GM19455 (cell line): ENCODE results near the gene PYY.
"Not testable (repeated sequence)": the region's sequence is repeated elsewhere in the genome, so short reads cannot be mapped to it uniquely, and the experiment has no call there.

ENCODE experiments used
- ATAC-seq: cut with Tn5 transposase; IDR thresholded peaks from one replicate; pipeline ENCODE4 v1.9.1; 2021; ENCODE audit not compliant: unreplicated experiment

Gene PYY

DNA sequence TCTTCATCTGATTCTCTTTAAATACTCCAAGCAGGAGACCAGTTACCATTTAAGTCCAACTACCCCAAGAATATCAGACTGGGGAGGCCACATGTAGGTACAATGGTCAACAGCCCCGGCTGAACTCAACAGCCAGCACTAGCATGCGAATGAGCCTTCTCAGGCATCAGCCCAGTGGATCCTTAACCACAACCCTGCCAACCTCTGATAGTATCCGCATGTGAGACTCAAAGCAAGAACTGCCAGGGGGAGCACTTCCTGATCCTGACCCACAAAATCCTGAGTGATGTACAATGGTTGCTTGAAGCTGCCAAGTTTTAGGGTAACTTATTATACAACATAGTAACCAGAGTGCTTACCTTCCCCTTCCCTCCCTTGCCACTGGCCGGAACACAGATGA lies 4.0 kb downstream of the PYY start:
- ATAC-seq, result no peak

DNA sequence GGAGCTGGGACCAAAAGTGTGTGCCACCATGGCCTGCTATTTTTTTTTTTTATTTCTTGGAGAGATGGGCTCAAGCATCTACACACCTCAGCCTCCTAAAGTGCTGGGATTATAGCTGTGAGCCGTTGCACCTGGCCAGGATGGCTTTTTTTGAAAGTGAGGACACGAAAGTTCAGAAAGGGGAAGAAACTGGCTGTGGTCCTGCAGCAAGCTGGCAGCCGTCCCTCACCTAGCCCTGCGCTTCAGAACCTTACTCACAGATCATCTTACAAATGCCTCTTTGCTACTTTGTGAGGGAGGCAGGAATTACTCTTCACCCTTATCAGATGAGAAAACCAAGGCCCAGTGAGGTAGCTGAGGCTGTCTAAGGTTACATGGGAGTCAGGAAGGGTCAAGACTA lies 7.0 kb downstream of the PYY start:
- no peak for ATAC-seq

DNA sequence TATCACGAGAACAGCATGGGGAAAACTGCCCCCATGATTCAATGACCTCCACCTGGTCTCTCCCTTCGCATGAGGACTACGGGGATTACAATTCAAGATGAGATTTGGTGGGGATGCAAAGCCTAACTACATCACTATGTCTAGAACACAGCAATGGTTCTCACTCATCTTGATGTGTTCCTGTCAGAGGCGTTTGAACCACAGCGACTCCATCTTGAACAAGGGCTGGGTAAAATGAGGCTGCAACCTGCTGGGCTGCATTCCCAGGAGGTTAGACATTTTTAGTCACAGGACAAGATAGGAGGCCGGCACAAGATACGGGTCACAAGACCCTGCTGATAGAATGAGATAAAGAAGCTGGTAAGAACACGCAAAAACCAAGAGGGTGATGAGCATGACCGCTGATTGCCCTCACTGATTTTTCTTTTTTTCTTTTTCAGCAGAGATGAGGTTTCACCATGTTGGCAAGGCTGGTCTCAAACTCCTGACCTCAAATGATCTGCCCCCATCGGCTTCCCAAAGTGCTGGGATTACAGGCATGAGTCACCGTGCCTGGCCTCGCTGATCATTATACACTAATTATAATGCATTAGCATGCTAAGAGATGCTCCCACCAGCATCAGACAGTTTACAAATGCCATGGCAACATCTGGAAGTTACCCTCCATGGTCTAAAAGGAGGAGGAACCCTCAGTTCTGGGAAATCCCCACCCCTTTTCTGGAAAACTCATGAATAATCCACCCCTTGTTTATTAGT lies 8.5 kb downstream of the PYY start:
- no peak for ATAC-seq

DNA sequence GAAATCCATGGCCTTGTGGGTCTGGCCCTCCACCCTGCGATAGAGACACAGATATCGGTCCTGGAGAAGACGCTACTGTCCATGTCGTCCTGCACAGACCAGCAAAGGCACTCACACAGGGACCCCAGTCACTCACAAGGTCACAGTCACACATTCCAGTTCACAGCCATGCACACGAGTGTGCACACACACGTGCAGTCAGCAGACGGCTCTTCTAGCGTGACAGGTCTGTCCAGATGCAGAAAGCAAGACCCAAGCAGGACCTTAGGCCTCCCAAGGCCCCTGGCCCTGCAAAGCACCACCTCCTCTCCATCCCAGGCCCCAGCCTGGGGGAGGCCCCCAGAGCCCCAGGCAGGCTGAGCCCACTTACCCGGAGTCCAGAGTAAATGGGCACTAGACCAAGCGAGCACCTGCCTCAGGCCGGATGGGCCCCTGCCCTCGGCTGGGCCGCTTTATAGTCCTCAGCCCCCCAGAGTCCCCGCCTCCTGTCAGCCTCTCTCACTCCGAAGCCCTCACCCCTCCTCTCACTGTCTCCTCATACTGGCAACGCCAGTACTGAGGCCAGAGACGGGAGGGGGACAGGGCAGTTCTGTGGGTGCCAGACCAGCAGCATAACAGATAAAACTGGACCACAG lies 11.6 kb downstream of the PYY start, which contains the start of gene PPY:
Gene PPY (minus strand): TSS at position 426 of the 635 bp plus-strand sequence. CDS start 822 bp downstream, outside the sequence.
- ATAC-seq, result no peak

DNA sequence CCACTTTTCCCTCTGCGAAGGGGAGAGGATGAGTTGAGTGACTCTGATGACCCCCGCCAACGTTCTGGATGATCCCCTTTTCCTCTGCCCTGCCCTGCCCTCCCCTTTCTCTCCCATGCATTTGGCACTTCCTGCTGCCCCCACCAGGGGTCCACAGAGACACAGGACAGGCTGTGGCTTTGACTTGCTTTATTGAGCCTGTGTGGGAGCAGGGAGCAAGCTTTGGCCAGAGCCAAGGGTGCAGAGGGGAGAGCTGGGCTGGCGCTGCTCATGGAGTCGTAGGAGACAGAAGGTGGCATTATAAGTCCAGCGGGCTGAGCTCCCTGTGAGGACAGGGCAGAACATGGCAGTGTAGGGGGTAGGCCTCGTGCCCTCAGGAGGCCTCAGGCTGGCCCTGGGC lies 13.1 kb downstream of the PYY start:
- ATAC-seq, result no peak

DNA sequence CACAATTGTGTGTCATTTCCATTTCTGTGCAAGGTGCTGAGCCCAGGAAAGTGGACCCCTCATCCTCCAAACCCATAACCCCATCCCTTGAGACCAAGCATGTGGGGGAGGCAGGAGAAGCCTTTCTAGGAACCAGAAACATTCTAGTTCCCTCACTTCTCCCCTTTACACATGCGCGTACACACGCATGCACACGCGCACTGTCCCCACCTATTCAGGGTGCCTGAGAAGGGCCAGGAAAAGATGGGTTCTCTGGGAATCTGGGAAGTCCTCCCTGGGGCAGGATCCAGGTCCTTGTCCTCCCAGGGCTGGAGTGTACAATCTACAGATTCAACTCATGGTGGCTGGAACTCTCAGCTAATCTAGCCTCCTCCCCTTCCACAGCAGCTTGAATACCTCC lies 13.9 kb downstream of the PYY start:
- ATAC-seq, result no peak

DNA sequence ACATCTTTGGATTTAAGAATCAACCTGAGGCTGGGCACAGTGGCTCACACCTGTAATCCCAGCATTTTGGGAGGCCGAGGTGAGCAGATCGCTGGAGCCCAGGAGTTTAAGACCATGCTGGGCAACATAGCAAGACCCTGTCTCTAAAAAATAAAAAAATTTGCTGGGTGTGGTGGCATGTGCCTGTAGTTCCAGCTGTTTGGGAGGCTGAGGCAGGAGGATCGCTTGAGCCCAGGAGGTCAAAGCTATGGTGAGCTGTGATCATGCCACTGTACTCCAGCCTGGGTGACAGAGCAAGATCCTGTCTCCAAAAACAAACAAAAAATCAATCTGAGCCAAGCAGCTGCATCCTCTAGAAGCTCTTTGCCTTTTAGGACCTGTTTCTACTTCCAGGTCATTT lies 14.3 kb downstream of the PYY start:
- not testable (repeated sequence) for ATAC-seq

DNA sequence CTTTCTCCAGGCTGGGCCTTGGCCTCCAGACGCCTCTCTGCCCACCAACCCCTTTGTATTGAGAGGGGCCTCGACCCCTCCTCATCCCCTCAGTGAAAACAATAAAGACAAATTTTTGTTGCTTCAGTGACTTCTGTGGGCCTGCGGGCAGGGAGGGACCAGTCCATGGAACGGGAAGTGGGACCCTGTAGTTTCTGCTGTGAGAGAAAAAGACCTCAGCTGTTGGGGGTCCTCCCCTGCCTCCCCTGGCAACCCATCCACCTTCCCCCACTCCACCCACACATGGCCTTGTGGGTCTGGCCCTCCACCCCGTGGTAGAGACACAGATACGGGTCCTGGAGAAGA lies 14.9 kb downstream of the PYY start:
- no peak for ATAC-seq

DNA sequence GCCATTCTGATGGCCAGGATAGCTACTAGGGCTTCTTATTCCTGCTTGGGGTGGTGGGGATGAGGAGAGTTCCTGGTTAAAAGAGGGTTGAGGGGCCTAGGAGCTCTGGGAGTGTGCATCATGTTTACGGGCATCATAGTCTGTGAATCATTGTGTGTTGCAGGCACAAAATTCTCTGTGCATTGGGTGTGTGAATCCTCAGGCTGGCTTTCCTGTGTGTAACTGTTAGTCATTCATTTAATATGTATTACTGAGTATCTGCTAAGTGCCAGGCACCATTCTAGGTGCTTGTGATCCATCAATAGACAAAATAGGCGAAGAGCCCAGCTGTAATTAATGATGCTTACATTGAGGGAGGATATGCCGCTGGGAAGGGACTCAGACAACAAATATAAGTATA lies 17.3 kb downstream of the PYY start:
- no peak for ATAC-seq

DNA sequence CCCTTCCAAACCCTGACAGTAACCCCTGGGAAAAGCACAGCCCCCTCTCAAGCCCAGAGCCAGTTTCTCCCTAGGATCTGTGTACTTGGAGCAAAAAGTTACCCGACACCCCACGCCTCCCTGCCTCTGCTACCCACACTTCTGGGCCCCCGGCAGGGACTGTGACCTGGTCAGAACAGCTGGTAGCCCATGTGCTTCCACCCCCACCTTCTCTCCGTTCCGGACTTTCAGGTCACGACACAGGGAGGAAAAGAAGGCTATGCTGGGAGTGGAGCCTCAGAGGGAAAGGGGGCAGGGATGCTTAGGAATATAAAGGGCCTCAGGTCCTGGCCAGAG lies 17.8 kb downstream of the PYY start:
- no peak for ATAC-seq

DNA sequence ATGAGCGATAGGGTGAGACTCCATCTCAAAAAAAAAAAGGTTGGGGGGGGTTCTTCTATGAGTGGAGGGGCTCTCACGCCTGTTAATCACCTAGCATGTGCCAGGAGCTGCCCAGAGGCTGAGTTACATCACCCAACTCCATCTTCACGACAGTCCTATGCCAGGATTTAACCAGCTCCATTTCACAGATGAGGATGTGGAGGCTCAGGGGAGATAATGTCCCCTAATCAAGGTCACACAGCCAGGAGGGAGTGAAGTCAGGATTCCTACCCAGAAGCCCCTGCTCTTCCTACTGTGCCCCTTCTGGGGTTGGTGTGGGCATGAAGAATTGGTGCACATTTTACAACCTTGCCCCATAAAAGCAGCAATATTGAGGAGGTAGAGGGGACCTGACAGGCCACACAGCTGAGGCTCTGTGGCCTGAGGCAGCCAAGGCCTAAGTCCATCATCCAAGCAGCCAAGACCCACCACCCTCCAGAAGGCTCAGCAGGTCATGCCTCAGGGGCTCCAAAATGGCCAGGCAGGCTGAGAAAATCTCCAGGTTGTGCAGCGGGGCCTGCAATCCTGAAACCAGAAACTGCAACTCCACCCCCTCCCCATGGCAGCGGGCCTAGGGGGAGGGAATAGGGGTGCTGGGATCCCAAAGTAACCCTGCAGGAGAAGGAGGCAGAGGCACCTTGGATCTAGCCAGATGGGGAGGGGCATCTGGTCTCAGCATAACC lies 18.4 kb downstream of the PYY start:
- ATAC-seq, result no peak

DNA sequence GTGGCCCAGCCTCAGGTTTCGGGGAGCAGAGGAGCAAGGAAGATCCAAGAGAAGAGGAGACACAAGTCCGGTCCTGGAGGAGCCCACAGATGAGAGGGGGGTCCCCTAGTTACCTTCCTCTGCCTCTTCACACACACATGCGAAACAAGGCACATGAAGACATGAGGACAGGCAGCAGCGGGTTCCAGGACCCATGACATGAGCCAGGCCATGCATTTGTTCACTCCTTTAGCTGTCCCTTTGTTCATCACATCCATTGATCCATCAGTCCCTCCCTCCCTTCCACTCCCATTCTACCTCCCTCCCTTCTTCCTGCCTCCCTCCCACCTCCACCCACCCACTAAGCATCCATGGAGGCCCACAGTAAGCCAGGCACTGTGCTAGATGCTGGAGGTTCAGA lies 20.8 kb downstream of the PYY start:
- ATAC-seq, result no peak

DNA sequence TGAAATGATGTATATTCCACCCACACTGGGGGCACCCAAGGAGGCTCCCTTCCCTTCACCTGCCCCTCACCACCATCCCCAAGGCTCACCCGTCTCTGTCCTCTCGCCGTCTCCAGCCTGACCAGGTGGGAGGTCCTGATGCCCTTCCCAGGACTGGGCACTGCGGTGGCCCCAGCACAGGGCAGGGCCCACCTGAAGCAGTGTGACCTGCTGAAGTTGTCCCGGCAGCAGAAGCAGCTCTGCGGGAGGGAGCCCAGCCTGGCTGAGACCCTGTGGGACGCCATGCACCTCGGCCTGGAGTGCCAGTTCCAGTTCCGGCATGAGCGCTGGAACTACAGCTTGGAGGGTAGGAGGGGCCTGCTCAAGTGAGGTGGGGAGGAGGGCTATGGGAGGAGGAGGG lies 21.4 kb downstream of the PYY start:
- ATAC-seq, result no peak

DNA sequence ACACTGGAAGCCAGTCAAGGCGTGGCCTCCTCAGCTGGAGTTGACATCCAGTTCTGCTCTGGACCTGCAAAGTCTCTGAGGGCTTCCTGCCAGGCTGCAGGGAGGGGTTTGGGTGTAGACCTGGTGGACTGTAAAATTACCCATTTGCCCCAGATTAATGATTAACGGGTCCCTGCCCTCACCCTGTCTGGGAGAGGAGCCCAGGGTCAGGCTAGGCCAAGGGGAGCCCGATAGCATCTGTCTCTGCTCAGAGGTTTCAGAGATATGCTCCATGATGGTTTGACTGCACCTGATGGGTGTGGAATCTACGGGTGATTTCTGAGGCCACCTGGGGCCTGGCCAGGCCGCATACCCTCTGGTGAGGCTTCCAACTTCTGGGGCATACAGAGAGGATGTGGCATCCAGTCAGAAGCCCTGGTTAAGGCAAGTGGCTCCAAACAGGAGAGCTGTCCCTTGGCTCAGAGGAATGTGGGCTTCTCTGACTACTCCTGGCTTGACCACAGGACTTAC lies 22.6 kb downstream of the PYY start:
- ATAC-seq, result no peak

DNA sequence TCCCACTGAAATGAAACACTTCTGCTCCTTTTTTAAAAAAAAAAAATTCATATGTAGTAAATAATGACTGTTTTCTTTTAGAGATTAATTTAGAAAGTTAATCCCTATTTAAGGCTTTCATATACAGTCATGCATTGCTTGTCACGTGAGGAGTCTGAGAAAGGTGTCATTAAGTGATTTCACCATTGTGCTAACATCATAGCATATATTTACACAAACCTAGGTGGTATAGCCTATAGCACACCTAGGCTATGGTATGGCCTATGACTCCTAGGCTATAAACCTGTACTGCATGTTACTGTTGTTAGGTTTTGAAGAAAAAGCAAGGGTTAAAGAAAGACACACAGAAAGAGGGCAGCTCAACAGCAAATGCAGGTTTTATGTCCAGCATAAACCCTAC lies 25.1 kb downstream of the PYY start:
- ATAC-seq, result no peak

DNA sequence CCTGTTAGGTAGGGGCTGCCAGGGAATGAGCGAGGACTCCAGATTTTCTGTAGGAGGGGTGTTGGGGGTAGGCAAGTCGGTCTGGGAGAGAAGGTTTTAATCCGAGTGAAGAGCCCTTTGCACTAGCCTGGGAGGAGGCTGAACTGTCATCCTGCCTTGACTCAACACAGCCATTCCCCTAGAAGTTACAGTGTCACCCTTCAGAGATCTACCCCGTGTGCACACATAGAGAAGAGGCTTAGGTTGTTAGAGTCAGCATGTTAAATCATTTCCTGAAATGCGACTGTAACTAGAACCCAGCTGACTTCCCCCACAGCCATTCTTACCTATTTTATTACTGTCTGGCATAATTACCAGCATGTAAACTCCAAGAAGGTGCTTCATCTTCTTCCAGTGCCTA lies 25.8 kb downstream of the PYY start:
- ATAC-seq, result not testable (repeated sequence)

DNA sequence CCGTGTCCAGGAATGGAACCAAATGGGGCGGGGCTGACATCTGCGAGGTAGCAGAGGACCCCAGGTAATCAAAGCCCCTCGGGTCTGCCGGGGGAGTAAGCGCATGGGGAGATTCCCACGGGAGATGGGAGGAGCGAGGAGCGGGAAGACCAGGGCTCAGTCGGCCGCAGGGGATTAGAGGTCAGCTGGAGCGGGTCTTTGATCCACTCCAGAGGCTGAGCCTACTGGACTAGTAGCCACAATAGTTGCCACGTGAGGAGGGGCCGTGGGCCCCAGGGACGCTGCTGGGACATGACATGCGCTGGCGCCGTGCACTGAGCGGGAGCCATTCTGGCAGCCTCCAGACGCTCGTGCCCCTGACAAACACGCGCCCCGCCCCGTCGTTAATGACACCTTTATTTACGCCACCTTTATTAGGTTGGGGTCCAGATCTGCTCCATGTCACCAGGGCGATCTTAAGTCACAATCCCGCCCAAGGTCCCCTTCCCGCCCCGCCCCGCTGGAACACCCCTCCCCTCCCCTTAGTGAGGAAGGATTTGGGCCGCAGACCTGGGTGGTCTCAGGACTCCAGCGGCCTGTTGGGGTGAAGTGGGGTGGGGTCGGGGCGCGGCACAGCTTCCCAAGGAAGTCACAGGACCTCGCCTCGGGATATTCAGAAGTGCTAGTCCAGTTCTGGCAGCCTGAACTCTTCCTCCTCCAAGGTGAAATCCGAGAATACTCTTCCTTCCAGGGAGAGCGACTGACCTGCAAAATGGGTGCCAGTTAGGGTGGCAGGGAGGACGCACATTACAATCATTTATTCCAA lies 26.5 kb downstream of the PYY start:
- ATAC-seq, result no peak

DNA sequence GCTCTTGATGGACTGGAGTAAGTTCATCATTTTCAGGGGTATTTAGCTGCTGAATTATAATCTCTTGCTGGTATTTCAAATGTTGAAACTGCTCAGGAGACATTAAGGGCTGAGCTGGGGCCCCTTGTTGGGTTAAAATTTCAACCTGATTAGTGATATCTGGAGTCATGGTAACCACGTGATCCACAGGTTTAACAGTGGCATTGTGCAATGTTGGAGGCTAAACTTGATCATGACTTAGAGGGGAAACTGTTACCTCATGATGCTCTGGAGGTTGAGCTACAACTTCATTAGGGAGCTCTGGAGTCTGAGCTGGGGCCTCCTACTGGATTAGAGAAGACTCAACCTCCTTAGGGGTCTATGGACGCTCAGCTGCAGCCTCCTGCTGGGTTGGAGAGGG lies 29.2 kb downstream of the PYY start:
- ATAC-seq, result no peak

DNA sequence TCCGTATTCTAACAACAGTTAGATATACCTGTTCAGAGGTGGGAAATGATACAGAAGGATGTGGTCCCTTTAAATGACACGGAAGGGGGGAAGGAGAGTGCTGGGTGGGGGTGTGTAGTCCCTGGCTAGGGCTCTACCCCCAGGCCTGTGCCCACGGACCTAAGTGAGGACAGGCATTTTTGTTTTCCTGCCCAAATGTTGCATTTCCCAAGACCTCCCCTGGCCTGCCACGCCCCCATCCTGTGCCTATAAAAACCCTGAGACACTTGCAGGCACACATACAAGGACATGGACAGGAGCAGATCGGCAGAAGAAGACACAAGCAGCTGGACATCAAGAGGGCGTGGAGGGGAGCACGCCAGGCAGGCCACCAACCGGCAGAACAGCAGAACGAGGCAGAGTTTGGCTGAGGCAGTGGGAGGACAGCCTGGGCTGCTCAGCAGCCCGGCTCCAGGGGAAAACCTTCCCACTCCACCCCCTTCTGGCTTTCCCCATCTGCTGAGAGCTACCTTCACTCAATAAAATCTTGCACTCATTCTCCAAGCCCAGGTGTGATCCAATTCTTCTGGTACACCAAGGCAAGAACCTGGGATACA lies 33.1 kb downstream of the PYY start:
- ATAC-seq, result no peak

DNA sequence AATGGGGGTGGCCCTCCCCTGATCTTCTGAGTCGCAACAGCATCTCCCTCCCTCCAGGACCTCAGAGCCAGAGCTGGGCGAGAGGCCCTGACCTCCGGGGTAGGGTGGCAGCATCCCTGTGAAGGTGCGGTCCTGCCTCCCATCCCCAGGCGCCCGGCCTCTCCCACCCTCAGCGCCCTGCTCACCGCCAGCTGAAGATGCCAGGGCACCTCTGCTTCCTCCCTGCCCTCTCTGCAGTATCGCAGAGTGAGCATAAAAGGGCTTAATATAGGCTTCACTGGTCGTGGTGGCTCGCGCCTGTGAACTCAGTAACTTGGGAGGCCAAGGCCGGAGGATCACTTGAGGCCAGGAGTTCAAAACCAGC lies 35.7 kb downstream of the PYY start:
- ATAC-seq, result no peak
